GM12865 (cell line): ENCODE results near the gene EBF3.

ENCODE experiments used
- DNase-seq: peaks from one replicate; pipeline ENCODE4 v3.0.0; 2010; ENCODE audit warnings: low read depth
- H3K4me3 ChIP-seq: 2 replicates; pipeline ENCODE4 v1.5.1; 2011; ENCODE audit warnings: mild to moderate bottlenecking, low read depth, low read length, control low read depth
- TF ChIP-seq, protein P1 (sequence below): IDR thresholded peaks from 2 replicates; pipeline ENCODE4 v1.5.1; 2011; ENCODE audit warnings: low read length, control low read depth, low read depth, inconsistent platforms; ENCODE audit not compliant: insufficient read depth; ENCODE audit errors: missing control alignments

Gene EBF3

DNA sequence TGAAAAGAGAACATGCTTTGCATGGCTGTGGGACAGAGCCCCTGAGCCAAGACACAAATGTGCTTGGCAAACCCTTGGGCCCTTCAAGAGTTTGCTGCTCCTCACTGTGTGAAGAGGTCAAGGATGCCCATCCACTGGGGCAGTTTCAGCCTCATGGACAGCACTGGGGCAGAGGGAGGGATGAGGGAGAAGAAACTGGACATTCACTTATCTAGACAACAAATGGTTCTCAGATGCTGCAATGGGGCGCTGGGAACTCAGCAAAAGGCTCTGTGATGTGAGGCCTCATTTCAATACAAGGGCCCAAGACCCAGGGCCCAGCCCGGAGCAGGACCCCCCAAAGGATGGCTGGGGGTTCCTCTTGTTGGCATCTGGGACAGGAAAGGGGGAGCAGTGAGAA lies 49.1 kb downstream of the EBF3 start:
- TF ChIP-seq, protein P1, sequence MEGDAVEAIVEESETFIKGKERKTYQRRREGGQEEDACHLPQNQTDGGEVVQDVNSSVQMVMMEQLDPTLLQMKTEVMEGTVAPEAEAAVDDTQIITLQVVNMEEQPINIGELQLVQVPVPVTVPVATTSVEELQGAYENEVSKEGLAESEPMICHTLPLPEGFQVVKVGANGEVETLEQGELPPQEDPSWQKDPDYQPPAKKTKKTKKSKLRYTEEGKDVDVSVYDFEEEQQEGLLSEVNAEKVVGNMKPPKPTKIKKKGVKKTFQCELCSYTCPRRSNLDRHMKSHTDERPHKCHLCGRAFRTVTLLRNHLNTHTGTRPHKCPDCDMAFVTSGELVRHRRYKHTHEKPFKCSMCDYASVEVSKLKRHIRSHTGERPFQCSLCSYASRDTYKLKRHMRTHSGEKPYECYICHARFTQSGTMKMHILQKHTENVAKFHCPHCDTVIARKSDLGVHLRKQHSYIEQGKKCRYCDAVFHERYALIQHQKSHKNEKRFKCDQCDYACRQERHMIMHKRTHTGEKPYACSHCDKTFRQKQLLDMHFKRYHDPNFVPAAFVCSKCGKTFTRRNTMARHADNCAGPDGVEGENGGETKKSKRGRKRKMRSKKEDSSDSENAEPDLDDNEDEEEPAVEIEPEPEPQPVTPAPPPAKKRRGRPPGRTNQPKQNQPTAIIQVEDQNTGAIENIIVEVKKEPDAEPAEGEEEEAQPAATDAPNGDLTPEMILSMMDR = no peak
- H3K4me3 ChIP-seq = no peak overlapping the region
- DNase-seq = no peak

GRCh38 chr10:129914153-129914855 lies 49.8 kb downstream of the EBF3 start:
- no peak for DNase-seq
- TF ChIP-seq, protein P1 = no peak
- H3K4me3 ChIP-seq = no peak overlapping the region

DNA sequence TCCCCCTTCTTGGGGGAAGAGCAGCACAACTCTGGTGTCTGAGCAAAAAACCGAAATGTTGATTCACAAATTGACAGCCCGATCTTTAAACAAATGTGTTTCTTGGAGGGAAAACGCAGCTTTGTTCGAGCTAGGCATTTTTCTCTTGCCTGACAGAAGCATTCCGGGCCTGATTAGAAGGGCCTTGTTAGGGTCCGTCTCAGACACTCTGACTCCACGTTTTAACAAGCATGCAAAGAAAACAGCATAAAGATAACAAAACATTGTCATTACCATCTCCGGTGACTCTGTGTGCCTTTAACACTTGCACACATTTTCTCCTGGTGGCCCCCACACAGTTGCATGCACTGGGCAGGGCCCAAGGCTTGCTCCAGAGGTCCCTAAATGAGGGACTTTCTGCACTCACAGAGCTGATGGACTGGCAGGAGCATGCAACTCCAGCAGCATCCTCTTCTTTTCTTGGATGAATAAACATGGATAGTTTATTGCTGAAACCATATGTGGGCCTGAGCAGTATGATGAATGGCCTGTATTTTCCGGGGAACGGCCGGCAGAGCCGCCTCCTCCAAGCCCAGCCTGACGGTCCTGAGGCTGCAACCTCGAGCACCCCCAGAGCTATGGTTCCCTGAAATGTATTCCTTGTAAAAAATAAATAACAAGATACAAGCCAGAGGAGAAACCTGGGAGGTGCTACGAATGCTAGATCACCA lies 50.9 kb downstream of the EBF3 start:
- DNase-seq = no peak
- TF ChIP-seq, protein P1 = no peak
- H3K4me3 ChIP-seq = no peak overlapping the region

DNA sequence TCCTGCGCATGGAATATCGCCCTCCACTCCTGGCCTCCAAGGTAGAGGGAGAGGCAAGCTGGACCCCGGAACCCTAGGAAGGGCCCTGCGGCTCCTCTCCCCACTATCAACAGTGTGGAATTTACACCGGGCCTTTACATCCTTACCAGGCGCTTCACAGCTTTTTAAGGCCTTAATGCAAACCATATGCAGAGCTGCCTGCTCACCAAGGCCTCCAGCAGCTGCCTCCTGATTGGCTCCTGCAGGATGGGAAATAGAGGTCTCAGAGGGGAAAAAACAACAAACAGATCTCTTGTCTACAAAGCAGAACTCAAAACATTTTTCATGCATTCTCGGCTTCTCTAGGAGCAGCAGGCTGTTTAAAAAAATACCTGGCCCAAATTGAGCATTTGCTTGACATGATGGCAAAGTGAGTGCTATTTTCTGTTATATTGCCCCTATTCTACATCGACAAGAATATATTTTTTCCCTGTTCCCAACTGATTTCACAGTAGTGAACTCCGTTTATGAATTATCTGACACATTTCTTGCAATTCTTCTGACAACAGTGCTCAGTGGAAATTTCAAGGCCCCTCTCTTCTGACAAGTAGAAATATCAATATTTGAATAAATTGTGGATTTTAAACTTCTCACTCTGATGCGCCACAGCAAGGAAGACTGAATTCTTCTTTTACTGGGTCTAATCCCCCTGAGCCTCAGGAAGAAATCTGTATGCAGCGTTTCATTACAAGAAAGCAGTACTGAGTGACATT lies 51.7 kb downstream of the EBF3 start:
- DNase-seq = no peak
- TF ChIP-seq, protein P1 = no peak
- H3K4me3 ChIP-seq = no peak overlapping the region

GRCh38 chr10:129911451-129912165 lies 52.5 kb downstream of the EBF3 start:
- H3K4me3 ChIP-seq = no peak overlapping the region
- TF ChIP-seq, protein P1 = no peak
- no peak for DNase-seq

- DNase-seq = no peak
- H3K4me3 ChIP-seq = no peak overlapping the region
- TF ChIP-seq, protein P1 = no peak
Observed at GRCh38 chr10:129910861-129911260, 53.2 kb downstream of the EBF3 start.
